ENCODE data around the gene EEF1G. TPM values are rescaled to one million over a fixed set of nuclear protein-coding genes. Genes with fewer than 3 reads are reported as not detected.
A peak's percentile ranks its signal among the peaks of the same experiment; 100 is the strongest.
"Not testable (repeated sequence)": the region's sequence is repeated elsewhere in the genome, so short reads cannot be mapped to it uniquely, and the experiment has no call there.

The EEF1G gene
- total and polyA plus RNA-seq, 4 donors, result 941 to 1,160 (median 1,086) TPM

DNA sequence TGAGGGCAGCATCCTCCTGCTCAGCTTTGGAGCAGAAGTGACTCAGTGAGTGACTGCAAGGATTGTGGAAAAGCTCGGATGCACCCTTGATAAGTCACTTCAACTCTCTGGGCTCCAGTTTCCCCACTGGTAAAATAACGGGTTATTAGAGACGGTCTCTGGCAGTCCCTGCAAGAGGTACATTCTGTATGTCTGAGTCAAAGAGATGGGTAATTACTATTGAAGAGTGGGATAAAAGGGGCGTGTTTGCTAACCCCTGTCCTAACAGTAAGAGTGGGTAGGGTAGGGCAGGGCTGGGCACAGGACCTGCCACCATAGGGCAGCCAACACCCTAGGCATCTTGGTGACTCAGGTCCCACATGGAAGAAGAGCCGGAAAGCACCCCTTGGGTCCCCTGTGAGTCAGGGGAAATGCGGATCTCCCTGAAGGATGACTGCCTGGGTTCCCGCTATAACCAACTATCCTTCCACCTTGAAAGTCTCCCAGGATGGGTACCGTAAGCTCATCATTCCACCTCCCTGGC, 19.8 kb downstream of the EEF1G start:
- H3K36me3 ChIP-seq (ENCODE audit: control insufficient read depth in 4 of 4, insufficient read depth in 4 of 4, low read length in 4 of 4), result peaks cover 2 to 8% (median 4%) of the 10 kb centered on the region in 4 donors
- peaks cover 26 to 62% (median 36%) of the 10 kb centered on the region in 5 donors for H3K4me1 ChIP-seq (ENCODE audit: control insufficient read depth in 5 of 5, insufficient read depth in 5 of 5, low read length in 5 of 5)
- no peaks in the 10 kb centered on the region for H3K27me3 ChIP-seq (ENCODE audit: control insufficient read depth in 3 of 3, insufficient read depth in 3 of 3, low read length in 2 of 3)
- H3K27ac ChIP-seq (ENCODE audit: low read depth in 1 of 2, low read length in 1 of 2), result peak overlapping the region; percentile 88 to 99
- H3K9me3 ChIP-seq (ENCODE audit: control insufficient read depth in 4 of 4, insufficient read depth in 3 of 4, low read length in 3 of 4), result no peaks in the 10 kb centered on the region
- H3K9ac ChIP-seq (ENCODE audit: insufficient read depth in 1 of 2, low read length in 2 of 2), result peak overlapping the region in 1 of 2 donors; percentile 67
- no peak overlapping the region for H3K4me3 ChIP-seq
- TF ChIP-seq, protein P1, sequence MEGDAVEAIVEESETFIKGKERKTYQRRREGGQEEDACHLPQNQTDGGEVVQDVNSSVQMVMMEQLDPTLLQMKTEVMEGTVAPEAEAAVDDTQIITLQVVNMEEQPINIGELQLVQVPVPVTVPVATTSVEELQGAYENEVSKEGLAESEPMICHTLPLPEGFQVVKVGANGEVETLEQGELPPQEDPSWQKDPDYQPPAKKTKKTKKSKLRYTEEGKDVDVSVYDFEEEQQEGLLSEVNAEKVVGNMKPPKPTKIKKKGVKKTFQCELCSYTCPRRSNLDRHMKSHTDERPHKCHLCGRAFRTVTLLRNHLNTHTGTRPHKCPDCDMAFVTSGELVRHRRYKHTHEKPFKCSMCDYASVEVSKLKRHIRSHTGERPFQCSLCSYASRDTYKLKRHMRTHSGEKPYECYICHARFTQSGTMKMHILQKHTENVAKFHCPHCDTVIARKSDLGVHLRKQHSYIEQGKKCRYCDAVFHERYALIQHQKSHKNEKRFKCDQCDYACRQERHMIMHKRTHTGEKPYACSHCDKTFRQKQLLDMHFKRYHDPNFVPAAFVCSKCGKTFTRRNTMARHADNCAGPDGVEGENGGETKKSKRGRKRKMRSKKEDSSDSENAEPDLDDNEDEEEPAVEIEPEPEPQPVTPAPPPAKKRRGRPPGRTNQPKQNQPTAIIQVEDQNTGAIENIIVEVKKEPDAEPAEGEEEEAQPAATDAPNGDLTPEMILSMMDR (IDR thresholded peaks at IDR 0.05; ENCODE audit: control extremely low read depth, extremely low read depth), result no peak
- ATAC-seq (ENCODE audit: insufficient read depth, low FRiP score) (no peak), DNase-seq (no peak)
- 67 to 75% methylated on average over 7 to 8 of the region's 8 CpGs for WGBS, 2 donors

DNA sequence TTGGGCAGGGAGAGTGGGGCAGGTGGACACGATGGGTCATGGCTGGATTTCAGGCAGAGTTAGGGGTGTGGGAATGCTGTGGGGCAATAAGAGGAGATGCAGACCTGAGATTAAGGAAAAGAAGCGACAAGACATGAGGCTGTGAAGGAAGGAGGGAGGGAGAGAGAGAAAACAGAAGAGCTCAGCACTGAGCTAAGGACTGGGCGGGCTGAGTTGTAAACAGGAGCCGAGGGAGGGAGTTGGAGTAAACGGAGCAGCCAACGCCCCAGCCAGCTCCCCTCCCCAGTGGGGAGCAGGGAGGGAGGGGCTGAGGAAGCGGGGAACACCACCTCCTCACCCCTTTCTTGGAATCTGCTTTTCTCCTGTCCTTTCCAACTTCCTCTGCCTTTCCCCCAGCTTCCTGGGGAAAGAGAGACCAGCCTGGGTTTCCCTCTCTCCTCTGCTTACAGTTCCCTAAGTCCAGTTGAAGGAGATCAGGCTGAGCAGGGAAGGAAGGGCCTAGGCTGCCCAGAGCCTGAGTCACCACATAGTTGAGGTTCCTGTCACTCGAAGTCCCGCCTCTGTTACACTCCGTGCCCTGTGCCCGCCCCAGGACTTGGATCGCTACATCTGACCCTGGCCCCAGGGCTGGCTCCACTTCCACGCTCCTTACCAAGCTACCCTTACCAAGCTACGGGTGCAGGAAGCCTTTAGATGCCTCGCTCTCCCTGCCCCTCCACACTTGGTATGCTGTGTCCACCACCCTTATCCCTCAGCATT, 20.4 kb downstream of the EEF1G start:
- H3K9me3 ChIP-seq (ENCODE audit: control insufficient read depth in 4 of 4, insufficient read depth in 3 of 4, low read length in 3 of 4), result no peaks in the 10 kb centered on the region
- peaks cover 0 to 4% (median 1%) of the 10 kb centered on the region in 4 donors for H3K36me3 ChIP-seq (ENCODE audit: control insufficient read depth in 4 of 4, insufficient read depth in 4 of 4, low read length in 4 of 4)
- no peak overlapping the region for H3K4me3 ChIP-seq
- 2 to 7% methylated on average over 15 of the region's 15 CpGs for WGBS, 2 donors
- peaks cover 26 to 67% (median 37%) of the 10 kb centered on the region in 5 donors for H3K4me1 ChIP-seq (ENCODE audit: control insufficient read depth in 5 of 5, insufficient read depth in 5 of 5, low read length in 5 of 5)
- ATAC-seq (ENCODE audit: insufficient read depth, low FRiP score), result peak; percentile 72
- peak; percentile 87 to 93 (median 88) for DNase-seq
- peak overlapping the region in 1 of 2 donors; percentile 67 for H3K9ac ChIP-seq (ENCODE audit: insufficient read depth in 1 of 2, low read length in 2 of 2)
- H3K27me3 ChIP-seq (ENCODE audit: control insufficient read depth in 3 of 3, insufficient read depth in 3 of 3, low read length in 2 of 3), result no peaks in the 10 kb centered on the region
- peak overlapping the region; percentile 88 to 99 for H3K27ac ChIP-seq (ENCODE audit: low read depth in 1 of 2, low read length in 1 of 2)
- TF ChIP-seq, protein P1 (IDR thresholded peaks at IDR 0.05; ENCODE audit: control extremely low read depth, extremely low read depth), result no peak

DNA sequence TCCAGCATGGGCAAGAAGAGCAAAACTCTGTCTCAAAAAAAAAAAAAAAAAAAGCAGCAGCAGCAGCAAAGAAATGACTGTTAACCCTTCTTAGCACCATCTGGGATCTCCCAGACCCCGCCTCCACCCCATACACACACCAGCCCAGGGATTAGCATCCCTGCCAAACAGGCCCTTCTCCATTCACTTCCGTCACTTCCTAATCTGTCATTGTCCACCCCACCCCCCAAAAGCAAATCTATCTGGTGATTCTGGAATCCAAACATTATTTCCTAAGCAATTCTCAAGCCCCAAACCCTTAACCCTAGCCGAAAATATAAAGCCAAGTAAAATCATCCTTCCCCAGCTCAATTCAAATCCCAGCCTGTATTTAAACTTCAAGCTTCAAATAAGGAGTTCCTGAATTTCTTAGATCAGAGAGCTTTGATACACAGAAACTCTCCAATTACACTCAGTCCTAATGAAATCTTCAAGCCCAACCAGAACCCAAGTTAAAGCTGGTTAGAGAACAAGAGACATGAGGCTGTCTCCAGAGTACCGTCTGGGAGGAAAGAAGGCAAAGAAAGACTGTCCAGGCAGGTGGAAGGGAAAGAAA, 21.1 kb downstream of the EEF1G start:
- DNase-seq, result peak; percentile 62 to 78 (median 72)
- Histone ChIP-seq H3K4me1 (ENCODE audit: control insufficient read depth in 5 of 5, insufficient read depth in 5 of 5, low read length in 5 of 5) (peaks cover 26 to 69% (median 42%) of the 10 kb centered on the region in 5 donors), H3K9ac (ENCODE audit: insufficient read depth in 1 of 2, low read length in 2 of 2) (peak overlapping the region in 1 of 2 donors; percentile 67), H3K27ac (ENCODE audit: low read depth in 1 of 2, low read length in 1 of 2) (peak overlapping the region; percentile 88 to 99), H3K36me3 (ENCODE audit: control insufficient read depth in 4 of 4, insufficient read depth in 4 of 4, low read length in 4 of 4) (peaks cover 0 to 4% (median 1%) of the 10 kb centered on the region in 4 donors), H3K27me3 (ENCODE audit: control insufficient read depth in 3 of 3, insufficient read depth in 3 of 3, low read length in 2 of 3) (no peaks in the 10 kb centered on the region), H3K4me3 (no peak overlapping the region), H3K9me3 (ENCODE audit: control insufficient read depth in 4 of 4, insufficient read depth in 3 of 4, low read length in 3 of 4) (no peaks in the 10 kb centered on the region)
- 20 to 32% methylated on average over 4 of the region's 4 CpGs for WGBS, 2 donors
- ATAC-seq (ENCODE audit: insufficient read depth, low FRiP score), result no peak
- TF ChIP-seq, protein P1 (IDR thresholded peaks at IDR 0.05; ENCODE audit: control extremely low read depth, extremely low read depth), result no peak

DNA sequence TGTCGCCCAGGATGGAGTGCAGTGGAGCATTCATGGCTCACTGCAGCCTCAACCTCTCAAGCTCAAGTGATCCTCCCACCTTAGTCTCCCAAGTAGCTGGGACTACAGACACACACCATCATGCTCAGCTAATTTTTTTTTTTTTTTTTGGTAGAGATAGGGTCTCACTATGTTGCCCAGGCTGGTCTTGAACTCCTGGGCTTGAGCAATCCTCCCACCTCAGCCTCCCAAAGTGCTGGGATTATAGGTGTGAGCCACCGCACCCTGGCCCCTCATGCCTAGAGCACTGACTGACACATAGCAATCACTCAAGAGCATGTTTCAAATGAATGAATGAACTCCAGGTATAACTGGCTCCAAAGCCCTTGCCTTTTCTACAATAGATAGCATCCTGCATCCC, 23.2 kb downstream of the EEF1G start:
- H3K27ac ChIP-seq (ENCODE audit: low read depth in 1 of 2, low read length in 1 of 2), result not testable (repeated sequence)

More for the DNA sequence above, 23.2 kb downstream of the EEF1G start:
- not testable (repeated sequence) for H3K27me3 ChIP-seq (ENCODE audit: control insufficient read depth in 3 of 3, insufficient read depth in 3 of 3, low read length in 2 of 3); H3K36me3 ChIP-seq (ENCODE audit: control insufficient read depth in 4 of 4, insufficient read depth in 4 of 4, low read length in 4 of 4); ATAC-seq (ENCODE audit: insufficient read depth, low FRiP score); H3K9ac ChIP-seq (ENCODE audit: insufficient read depth in 1 of 2, low read length in 2 of 2); DNase-seq; H3K9me3 ChIP-seq (ENCODE audit: control insufficient read depth in 4 of 4, insufficient read depth in 3 of 4, low read length in 3 of 4); H3K4me3 ChIP-seq
- peaks cover 22 to 59% (median 37%) of the 10 kb centered on the region in 5 donors for H3K4me1 ChIP-seq (ENCODE audit: control insufficient read depth in 5 of 5, insufficient read depth in 5 of 5, low read length in 5 of 5)
- 93 to 95% methylated on average over 2 of the region's 2 CpGs for WGBS, 2 donors
